Colonic mucosa (tissue), 4 donors: Measurements from ENCODE around the gene FBXO15. TPM values are rescaled to one million over a fixed set of nuclear protein-coding genes. Genes with fewer than 3 reads are reported as not detected.

ENCODE experiments used
- DNase-seq: peaks from one replicate; pipeline ENCODE4 v3.0.0-alpha.2; 2020
- H3K27ac ChIP-seq: fragments of 200-600 bp; one replicate; pipeline ENCODE4 v1.8.0; 2021
- H3K27me3 ChIP-seq: fragments of 200-600 bp; one replicate; pipeline ENCODE4 v1.8.0; 2021
- H3K36me3 ChIP-seq: fragments of 200-600 bp; one replicate; pipeline ENCODE4 v1.8.0; 2021
- H3K4me1 ChIP-seq: fragments of 200-600 bp; one replicate; pipeline ENCODE4 v1.8.0; 2021; ENCODE audit warnings: mild to moderate bottlenecking
- H3K4me3 ChIP-seq: fragments of 200-600 bp; one replicate; pipeline ENCODE4 v1.8.0; 2021
- H3K9ac ChIP-seq, 2 donors: one replicate each; pipeline ENCODE4 v1.7.0; 2013; ENCODE audit warnings: control low read depth in 2 of 2, low read depth in 2 of 2, low read length in 2 of 2
- H3K9me3 ChIP-seq: fragments of 200-600 bp; one replicate; pipeline ENCODE4 v1.8.0; 2021
- intact Hi-C: fragments of 100-400 bp; cut with DNase I; formaldehyde crosslinking; loops from one replicate; pipeline ENCODE4 v1.14.1; 2022
- total RNA-seq, 2 donors: library from RNA; stranded (reverse); fragmentation: NEBNext Ultra II Directional in 1 of 2; extraction: Animal tissue kit (Norgen Biotek cat#: 25700) in 1 of 2; gene quantifications; one replicate each; pipeline ENCODE4 v1.2.1, GENCODE V29; 2021
- TF ChIP-seq, protein P1 (sequence below): fragments of 200-600 bp; IDR thresholded peaks from one replicate; pipeline ENCODE4 v1.8.0; 2022; ENCODE audit warnings: antibody characterized with exemption, mild to moderate bottlenecking
- donor health status: healthy.
- donor health status: DM: no; HTN: no; CAD: no.
- donor health status: DM: no; HTN: no; CAD: no.

Gene FBXO15
- total RNA-seq, 2 donors from 2014 or later, result not detected

DNA sequence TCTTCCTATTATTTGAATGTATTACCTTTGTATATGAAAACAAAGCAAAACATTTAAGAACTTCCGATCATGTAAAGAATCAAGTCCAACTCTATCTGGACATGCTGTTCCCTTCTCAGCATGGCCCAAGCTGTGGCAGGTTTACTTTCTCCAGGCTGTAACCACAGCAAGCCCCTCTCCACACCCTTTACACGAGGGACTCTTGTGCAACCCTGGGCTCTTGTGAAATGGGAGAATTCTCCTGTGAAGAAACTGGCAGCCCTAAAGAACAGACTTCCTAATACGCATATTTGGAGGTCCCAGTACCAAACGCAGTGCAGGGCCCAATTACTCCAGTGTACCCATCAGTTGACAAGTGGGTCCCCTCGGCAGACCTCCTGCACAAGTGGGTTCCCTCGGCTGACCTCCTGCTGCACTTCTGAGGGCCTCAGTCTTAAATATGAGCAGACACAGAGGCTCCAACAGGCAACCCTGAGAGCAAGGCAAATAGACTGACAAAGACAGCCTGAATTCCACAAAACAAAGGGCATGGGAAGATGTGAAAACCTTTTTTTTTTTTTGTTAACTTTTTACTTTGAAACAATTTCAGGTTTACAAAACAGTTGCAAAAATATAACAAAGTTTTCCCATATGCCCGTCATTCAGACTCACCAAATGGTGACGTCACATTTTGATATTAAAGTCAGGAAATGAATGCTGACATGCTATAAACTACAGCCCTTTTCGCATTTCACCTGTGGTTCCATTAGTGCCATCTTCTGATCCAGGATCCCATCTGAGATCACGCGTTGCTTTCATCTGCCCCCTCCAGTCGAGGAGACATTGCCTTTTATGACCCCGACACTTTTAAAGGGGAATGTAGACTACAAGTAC is 78.2 kb downstream of the FBXO15 start:
- Histone ChIP-seq H3K9ac (no peak overlapping the region), H3K4me3 (no peak overlapping the region), H3K27ac (no peak overlapping the region), H3K9me3 (no peaks in the 10 kb centered on the region), H3K36me3 (no peaks in the 10 kb centered on the region), H3K4me1 (no peaks in the 10 kb centered on the region), H3K27me3 (no peaks in the 10 kb centered on the region)
- no peak for DNase-seq
- TF ChIP-seq, protein P1, sequence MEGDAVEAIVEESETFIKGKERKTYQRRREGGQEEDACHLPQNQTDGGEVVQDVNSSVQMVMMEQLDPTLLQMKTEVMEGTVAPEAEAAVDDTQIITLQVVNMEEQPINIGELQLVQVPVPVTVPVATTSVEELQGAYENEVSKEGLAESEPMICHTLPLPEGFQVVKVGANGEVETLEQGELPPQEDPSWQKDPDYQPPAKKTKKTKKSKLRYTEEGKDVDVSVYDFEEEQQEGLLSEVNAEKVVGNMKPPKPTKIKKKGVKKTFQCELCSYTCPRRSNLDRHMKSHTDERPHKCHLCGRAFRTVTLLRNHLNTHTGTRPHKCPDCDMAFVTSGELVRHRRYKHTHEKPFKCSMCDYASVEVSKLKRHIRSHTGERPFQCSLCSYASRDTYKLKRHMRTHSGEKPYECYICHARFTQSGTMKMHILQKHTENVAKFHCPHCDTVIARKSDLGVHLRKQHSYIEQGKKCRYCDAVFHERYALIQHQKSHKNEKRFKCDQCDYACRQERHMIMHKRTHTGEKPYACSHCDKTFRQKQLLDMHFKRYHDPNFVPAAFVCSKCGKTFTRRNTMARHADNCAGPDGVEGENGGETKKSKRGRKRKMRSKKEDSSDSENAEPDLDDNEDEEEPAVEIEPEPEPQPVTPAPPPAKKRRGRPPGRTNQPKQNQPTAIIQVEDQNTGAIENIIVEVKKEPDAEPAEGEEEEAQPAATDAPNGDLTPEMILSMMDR, result no peak
- intact Hi-C loops, result no loop called here

DNA sequence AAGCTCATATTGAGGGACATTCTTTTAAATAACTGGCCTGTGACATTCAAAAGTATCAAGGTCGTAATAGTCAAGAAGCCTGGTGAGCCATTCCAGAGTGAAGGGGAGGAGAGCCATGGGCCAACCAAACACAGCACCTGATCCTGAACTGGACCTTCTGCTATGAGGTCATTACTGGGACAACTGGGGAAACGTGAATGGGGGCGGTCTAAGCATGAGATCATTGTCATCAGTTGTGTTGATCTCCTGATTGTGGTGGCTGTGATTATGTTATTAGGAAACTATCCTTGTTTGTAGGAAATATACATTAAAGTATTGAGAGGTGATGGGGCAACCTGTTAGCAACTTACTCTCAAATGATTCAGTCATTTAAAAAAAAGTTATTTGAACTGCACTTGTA is 79.3 kb downstream of the FBXO15 start:
- H3K36me3 ChIP-seq, result no peaks in the 10 kb centered on the region
- no peak overlapping the region for H3K27ac ChIP-seq
- TF ChIP-seq, protein P1, result no peak
- no peaks in the 10 kb centered on the region for H3K27me3 ChIP-seq
- no peaks in the 10 kb centered on the region for H3K9me3 ChIP-seq
- no peak overlapping the region for H3K9ac ChIP-seq
- no peak overlapping the region for H3K4me3 ChIP-seq
- no peak for DNase-seq
- intact Hi-C loops, result no loop called here
- no peaks in the 10 kb centered on the region for H3K4me1 ChIP-seq

DNA sequence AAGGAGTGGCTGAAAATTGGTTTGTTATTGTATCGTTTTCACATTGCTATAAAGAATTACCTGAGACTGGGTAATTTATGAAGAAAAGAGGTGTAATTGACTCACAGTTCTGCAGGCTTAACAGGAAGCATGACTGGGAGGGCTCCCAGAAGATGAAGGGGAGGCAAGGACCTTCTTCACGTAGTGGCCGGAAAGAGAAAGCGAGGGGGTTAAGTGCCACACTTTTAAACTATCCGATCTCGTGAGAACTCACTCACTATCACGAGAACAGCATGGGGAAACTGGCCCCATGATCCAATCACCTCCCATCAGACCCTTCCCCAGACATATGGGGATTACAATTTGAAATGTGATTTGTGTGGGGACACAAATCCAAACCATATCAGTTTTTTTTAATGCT is 81.6 kb downstream of the FBXO15 start:
- H3K9me3 ChIP-seq, result no peaks in the 10 kb centered on the region
- no peaks in the 10 kb centered on the region for H3K4me1 ChIP-seq
- no peak overlapping the region for H3K9ac ChIP-seq
- no peaks in the 10 kb centered on the region for H3K27me3 ChIP-seq
- H3K4me3 ChIP-seq, result no peak overlapping the region
- no peak for DNase-seq
- intact Hi-C loops, result no loop called here
- no peak overlapping the region for H3K27ac ChIP-seq
- TF ChIP-seq, protein P1, result no peak
- H3K36me3 ChIP-seq, result no peaks in the 10 kb centered on the region

DNA sequence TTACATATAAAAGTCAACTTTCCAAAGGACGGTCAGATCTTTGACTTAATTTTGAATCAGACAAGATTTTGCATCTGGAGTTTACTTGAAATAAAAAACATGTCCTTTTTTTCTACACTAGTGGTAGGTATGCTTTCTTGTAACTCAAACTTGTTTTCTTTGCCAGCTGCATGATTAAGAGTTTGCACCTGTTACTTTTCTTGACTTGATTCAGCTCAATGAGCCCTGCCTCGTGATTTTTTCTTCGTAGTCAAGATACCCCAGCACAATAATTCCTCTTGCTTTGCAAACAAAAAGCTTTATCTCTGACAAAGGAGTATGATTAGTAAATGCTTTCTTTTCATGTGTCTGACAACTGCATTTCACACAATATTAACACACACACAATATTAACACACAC is 82.3 kb downstream of the FBXO15 start:
- H3K27me3 ChIP-seq, result no peaks in the 10 kb centered on the region
- no peaks in the 10 kb centered on the region for H3K4me1 ChIP-seq
- no peak overlapping the region for H3K27ac ChIP-seq
- no peaks in the 10 kb centered on the region for H3K36me3 ChIP-seq
- DNase-seq, result no peak
- intact Hi-C loops, result no loop called here
- no peak overlapping the region for H3K9ac ChIP-seq
- TF ChIP-seq, protein P1, result no peak
- no peaks in the 10 kb centered on the region for H3K9me3 ChIP-seq
- H3K4me3 ChIP-seq, result no peak overlapping the region

DNA sequence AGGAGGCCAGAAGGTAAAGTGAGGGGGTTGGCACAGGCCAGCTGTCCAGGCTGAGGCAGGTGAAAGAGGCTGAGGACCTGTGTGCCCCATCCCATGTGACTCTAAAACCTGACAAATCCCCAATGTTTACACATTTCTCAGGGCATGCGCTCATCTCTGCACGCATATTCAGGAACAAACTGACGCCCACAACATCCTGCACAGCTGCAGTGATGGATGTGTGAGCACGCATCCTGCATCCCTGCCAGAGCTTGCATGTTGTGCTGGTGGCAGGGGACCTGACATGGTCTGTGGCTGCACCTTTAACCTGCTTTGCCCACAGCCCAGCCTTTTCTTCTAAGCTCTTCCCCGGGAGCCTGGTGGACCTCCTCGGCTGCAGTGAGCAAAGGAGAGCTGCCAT is 83.1 kb downstream of the FBXO15 start:
- no peaks in the 10 kb centered on the region for H3K9me3 ChIP-seq
- H3K27ac ChIP-seq, result no peak overlapping the region
- no peak for DNase-seq
- intact Hi-C loops, result no loop called here
- no peak overlapping the region for H3K9ac ChIP-seq
- H3K36me3 ChIP-seq, result no peaks in the 10 kb centered on the region
- no peaks in the 10 kb centered on the region for H3K27me3 ChIP-seq
- no peak overlapping the region for H3K4me3 ChIP-seq
- H3K4me1 ChIP-seq, result no peaks in the 10 kb centered on the region
- TF ChIP-seq, protein P1, result no peak
